ENCODE measurements around the gene GDPD3. TPM values are rescaled to one million over a fixed set of nuclear protein-coding genes. Genes with fewer than 3 reads are reported as not detected.
"Not testable (repeated sequence)": the region's sequence is repeated elsewhere in the genome, so short reads cannot be mapped to it uniquely, and the experiment has no call there.

The GDPD3 gene
- total RNA-seq, 2 donors from 2014 or later: 62.3 to 88.7 TPM

DNA sequence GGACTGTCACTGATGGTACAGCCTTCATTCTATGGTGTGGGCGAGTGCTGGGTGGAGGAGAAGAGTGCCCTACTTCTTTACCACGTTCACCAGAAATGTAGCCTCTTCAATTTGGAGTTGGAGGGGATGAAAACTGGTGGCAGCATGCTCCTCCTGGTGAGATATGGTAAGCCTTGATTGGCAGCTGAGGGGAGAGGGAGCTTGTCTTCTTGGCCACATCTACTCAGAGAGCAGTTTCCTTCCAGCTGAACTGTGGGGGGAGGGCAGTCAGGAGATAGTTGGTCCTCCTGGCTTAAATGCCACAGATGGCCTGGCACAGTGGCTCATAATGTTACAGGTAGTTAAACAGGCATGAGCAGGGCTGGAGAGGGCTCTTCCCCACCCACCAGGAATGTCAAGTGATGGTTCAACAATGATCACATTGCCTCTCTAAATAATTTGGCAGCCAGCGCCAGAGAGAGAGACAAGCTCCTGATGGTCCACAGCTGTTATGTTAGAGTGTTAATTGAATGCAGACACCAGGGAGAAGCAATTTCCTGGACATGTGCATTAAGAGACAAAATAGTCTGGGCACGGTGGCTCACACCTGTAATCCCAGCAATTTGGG is 18.6 kb upstream of the GDPD3 start:
- intact Hi-C loops (cut with DNase I, micrococcal nuclease): no loop called here
- ATAC-seq (no peak), DNase-seq (no peak)

DNA sequence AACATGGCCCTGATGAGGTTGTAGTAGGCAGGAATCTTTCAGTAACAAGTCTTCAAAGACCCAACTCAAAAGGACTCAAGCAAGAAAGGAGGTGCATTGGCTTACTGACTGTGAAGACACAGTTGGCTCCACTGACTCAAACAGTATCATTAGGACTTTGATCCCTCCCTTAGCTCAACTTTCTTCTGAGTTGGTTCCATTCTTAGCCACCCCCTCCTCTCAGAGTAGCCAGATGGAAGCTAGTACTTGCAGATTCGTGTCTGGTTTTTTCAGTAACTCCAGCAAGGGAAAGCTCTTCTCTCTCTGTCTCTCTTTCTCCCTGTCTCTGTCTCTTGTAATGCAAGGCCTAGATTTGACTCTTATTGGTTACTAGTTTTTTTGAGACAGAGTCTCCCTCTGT is 14.7 kb upstream of the GDPD3 start:
- DNase-seq (no peak), ATAC-seq (no peak)
- intact Hi-C loops (cut with DNase I, micrococcal nuclease): no loop called here

DNA sequence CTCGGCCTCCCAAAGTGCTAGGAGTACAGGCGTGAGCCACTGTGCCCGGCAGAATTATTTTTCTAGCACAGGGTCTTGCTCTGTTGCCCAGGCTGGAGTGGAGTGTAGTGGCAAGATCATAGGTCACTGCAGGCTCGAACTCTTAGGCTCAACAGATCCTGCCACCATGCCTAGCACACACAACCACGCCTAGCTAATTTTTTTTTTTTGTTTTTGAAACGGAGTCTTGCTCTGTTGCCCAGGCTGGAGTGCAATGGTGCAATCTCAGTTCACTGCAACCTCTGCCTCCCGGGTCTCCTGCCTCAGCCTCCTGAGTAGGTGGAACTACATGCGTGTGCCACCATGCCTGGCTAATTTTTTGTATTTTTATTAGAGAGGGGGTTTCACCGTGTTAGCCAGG is 12.4 kb upstream of the GDPD3 start:
- ATAC-seq; DNase-seq; intact Hi-C loops (cut with DNase I, micrococcal nuclease): not testable (repeated sequence)

DNA sequence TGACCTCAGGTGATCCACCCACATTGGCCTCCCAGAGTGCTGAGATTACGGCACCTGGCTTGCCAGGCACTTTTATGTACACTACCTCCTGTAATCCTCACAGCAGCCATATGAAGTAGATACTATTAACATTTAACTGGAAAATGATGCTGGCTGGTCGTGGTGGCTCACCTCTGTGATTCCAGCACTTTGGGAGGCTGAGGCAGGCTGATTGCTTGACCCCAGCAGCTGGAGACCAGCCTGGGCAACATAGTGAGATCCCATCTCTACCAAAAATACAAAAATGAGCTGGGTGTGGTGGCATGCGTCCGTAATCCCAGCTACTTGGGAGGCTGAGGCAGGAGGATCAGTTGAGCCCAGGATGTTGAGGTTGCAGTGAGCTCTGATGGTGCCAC is 11.6 kb upstream of the GDPD3 start:
- ATAC-seq (no peak), DNase-seq (no peak)

DNA sequence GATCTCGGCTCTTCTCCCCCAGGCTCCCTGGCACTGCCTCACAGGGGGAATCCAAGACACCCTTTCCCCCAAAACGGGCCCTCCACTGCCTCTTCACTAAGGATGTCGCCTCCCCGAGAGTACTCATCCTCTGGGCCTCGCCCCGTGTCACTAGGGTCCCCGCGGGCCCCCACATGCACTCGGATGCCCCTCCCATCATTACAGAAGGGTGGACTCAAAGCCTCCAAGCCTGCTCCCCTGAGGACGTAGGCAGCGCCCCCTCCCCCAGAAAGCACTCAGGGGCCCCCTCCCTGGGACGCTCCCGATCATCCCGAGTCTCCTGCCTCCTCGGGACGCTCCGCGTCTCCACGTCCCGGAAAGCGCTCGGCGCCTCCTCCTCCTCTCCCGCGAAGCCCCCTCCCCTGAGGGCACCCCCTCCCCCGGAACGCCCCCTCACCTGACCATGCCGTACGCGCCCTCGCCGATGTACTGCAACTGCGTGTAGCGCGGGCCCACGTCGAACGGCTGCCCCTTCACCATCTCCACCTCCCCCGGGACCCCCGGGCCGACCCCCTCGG is 9.3 kb upstream of the GDPD3 start:
- peak; percentile 9 for ATAC-seq
- intact Hi-C loops (cut with DNase I, micrococcal nuclease): no loop called here

More for the DNA sequence above, 11.6 kb upstream of the GDPD3 start:
- intact Hi-C loops (cut with DNase I, micrococcal nuclease): no loop called here

DNA sequence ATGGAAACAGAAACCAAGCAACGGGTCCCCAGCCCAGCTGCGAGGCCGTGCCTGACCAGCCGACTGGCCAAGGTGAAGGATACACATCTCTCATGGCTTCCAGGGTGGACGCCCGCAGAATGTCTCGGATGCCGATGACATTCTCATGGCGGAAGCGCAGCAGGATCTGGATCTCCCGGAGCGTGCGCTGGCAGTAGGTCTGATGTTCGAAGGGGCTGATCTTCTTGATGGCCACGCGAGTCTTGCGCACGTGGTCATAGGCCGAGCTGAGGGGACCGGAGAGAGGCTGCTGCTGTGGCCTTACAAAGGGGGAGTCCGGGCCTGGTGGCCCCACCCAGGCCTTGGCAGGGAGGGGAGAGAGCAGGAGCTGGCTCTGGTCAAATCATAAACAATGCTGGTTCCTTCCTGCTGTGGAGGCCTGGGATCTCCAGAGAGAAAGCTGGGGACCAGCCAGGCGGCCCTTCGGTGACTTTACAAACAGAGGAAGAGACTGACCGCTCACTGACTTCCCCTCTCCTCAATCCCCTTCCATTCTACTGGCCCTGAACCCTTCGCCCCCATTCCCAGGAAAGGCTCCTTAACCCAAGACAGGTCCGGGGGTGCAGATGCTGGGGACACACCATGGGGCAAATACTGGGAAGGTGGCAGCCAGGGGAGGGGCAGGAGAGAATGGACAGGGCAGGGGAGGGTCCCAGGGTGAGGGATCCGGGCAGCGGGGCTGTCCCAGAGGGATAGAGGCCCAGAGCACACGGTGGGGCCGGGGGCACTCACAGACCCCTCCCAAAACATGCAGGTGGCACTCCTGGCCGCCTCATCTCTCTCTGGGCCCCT is 8.6 kb upstream of the GDPD3 start:
- DNase-seq: peak; percentile 57 to 69
- intact Hi-C loops (cut with DNase I, micrococcal nuclease): no loop called here

More for the DNA sequence above, 9.3 kb upstream of the GDPD3 start:
- DNase-seq: peak; percentile 40 to 51

DNA sequence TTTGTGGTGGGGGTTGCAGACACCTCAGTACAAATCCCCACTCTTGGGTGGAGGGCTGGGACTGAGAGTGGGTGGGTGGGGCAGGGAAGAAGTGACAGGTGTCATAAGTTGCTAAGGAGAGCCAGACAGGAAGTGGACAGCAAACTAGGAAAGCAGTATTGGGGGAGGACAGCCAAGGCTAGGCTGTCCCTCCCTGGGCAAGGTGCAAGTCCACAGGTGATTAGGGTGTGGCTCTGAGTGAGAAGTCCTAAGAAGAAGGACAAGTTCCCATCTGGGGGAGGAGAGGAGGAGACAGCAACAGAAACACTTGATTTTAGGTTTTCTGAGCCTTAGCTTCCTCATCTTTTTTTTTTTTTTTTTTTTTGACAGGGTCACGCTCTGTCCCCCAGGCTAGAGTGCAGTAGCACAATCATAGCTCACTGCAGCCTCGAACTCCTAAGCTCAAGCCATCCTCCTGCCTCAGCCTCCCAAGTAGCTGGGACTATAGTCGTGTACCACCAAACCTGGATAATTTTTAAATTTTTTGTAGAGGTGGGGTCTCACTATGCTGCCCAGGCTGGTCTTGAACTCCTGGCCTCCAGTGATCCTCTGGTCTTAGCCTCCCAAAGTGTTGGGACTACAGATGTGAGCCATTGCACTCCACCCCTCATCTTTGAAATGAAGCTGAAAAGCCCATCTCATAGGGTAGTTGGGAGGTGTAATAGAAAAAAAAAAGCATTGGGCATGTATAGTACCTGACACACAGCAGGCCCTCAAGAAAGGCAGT is 7.2 kb upstream of the GDPD3 start:
- intact Hi-C loops (cut with DNase I, micrococcal nuclease): no loop called here
- DNase-seq: peak; percentile 69 to 92
- ATAC-seq: peak; percentile 67

More for the DNA sequence above, 8.6 kb upstream of the GDPD3 start:
- peak; percentile 28 for ATAC-seq

DNA sequence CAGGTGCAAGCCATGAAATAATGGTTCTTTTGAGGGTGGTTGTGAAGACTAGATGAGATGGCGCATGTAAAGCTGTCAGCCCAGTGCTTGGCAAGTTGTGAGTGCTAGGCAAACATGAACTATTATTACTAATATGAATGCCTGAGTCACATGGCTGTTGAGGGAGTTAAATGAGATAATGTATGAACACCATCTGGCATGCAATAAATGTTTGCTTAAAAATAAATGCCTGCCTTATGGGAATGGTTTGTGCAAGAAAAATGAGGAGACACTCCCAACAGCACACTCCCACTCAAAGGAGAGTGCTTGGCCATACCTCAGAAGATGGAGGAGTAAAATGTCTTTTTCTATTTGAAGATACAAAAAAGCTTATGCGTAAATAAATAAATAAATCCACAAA is 6.1 kb upstream of the GDPD3 start:
- ATAC-seq (no peak), DNase-seq (no peak)
- intact Hi-C loops (cut with DNase I, micrococcal nuclease): no loop called here

DNA sequence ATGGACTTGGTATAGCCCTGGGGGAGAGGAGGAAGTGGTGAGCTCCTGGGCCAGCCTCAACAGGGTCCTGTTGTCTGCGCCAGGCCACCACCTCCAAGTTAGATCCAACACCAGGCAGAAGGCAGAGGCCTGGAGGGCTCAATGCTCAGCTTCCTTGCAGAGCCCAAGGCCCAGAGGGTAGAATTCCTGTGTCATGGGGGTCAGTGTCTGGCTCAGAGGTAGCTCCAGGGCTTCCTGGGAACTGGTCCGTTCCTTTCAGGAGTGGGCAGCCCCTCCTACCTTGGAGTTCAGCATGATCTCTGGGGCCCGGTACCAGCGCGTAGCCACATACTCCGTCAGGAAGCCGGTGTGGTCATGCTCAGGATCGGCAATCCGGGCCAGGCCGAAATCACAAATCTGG is 4.4 kb upstream of the GDPD3 start:
- intact Hi-C loops (cut with DNase I, micrococcal nuclease): no loop called here
- DNase-seq (no peak), ATAC-seq (no peak)

DNA sequence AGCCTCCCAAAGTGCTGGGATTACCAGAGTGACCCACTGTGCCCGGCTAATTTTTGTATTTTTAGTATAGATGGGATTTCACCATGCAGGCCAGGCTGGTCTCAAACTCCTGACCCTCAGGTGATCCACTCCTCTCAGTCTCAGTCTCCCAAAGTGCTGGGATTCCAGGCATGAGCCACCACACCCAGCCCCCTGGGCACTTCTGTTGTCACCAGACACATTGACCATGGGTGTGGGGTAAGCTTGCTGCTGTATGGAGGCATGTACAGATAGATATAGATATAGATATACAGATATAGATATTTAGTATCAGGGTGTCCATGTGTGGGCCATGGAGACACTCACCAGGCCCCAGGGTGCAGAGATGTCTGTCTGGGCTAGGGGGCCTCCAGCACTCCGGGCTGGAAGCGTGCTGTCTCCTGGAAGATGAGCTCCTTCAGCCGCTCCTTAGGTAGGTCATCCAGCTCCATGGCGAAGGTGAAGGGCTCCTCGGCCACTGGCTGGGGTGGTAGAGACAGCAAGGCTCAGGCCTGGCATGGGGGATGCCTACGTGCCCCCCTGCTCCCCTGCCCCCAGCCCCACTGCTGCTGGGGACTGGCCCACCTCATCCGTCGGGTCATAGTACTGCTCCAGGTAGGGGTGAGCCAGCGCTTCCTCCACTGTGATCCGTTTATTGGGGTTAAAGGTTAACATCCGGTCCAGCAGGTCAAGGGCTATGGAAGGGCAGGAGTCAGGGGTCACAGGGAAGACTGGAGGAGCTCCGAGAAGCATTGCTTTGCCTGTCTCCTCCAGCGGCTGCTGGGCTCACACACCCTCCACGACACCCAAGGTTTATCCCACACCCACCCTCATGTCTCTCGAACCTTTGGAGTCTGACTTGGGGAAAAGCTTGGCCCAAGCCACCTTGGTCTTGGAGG is 3.2 kb upstream of the GDPD3 start:
- DNase-seq: no peak
- intact Hi-C loops (cut with DNase I, micrococcal nuclease): no loop called here
- ATAC-seq: no peak

DNA sequence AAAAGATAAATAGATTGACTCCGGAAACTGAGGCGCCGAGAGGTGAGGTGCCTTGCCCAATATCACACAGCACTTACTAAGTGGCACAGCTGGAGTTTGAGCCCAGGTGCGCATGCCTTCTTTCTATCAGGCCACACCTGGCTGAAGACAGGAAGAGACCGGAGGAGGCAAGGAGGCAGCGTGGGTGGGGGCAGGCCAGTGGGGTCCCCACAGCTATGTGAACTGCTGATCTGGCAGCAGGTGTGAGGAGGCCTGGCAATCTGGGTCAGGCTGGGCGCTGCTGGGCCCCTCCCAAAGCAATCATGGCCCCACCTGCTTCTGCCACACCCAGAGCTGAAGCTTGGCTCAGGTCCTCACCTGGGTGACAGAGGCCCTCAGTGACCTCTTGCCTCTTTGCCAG is 1.9 kb upstream of the GDPD3 start:
- peak; percentile 85 to 95 for DNase-seq
- intact Hi-C loops (cut with DNase I, micrococcal nuclease): no loop called here
- peak; percentile 75 for ATAC-seq

DNA sequence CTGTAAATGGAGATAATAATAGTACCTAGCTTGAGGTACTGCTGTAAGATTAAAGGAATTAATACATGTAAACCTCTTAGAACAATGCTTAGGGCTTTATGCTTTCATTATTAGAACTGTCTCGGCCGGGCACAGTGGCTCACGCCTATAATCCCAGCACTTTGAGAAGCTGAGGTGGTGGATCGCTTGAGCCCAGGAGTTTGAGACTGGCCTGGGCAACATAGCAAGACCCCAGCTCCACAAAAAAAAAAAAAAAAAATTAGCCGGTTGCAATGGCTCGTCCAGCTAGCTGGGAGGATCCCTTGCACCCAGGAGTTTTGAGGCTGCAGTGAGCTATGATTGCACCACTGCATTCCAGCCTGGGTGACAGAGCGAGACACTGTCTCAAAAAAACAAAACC is 1.5 kb upstream of the GDPD3 start:
- intact Hi-C loops (cut with DNase I, micrococcal nuclease); DNase-seq; ATAC-seq: not testable (repeated sequence)

DNA sequence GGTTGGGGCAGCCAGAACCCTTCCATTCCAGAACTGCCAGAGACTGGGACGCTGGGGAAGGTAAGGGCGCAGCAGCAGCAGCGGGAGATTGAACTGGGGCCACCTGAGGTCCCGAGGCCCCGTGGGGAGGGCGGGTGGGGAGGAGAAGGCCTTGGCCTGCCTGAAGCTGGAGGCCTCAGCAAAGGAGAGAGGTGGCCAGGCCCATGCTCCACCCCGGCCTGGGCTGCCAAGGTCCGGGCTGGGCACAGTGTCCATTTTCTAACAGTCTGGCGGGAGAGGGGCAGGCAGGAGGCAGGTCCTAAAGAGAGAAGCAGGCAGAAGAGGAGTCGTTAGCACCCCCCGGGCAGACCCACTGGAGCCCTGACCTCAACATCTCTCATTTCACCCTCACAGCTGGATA is 1.1 kb upstream of the GDPD3 start:
- intact Hi-C loops (cut with DNase I, micrococcal nuclease): no loop called here
- DNase-seq: no peak
- ATAC-seq: no peak

DNA sequence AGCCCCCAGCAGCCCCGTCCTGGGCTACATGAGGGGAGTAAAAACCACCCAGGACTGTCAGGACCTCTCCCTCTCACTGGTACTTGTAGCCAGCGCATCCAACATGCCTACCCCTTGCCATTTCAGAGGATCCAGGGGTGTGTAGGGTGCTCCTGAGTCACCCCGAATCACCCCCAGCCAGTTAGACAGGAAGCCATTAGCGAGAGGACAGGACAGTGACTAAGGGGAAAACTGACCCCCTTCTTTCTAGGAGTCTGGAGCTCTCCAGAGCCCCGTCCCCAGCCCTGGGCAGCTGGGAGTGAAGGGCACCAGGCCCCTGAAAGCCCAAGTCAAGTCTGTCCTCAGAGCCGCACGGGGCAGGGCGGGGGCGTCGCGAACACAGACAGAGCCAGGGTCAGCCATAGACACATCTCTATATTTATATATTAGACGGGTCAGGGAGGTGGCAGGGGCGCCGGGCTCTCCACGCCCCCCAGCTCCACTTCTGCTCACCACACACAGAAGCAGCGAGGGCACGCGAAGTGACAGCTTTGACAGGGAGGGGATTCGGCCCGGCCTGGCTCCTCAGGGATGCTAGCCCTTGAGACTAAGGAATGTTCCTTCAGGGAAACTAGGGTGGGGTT is 485 bp upstream of the GDPD3 start:
- DNase-seq: no peak
- intact Hi-C loops (cut with DNase I, micrococcal nuclease): no loop called here
- ATAC-seq: no peak

DNA sequence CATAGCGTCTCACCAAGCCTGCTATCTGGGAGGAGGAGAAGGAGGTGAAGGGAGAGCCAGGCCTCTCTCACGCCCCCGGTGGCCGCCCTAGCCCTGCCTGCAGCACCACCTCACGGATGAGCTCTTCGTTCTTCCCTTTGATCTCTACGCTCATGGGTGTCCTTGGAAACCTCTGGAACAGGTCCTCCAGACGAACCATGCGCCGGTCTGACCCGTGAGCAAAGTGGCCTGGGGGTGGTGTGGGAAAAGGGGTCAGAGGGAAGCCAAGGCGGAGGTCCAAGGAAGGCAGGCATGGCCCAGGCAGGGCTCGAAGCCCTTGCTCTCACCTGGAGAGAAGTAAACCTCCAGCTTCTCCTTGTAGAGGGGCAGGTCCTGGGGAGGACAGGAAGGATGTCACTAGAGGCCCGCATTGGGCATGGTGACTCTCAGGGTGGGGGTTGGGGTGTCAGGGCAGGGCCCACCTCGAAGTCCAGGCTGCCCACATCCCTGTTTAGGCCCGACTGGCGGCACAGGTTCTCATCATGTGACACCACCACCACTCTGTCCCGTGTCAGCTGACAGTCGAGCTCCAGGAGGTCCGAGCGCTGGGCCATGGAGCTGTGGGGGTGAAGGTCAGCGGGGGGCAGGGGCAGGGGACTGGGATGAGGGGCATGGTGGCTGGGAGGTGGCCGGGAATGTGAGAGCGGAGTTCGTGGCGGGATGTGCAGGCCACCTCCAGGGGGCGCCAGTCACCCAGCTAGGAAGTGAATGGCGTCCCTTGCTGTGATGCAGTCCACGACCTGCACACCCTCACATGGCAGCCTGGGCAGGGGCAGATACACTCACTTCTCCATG is 923 bp downstream of the GDPD3 start:
- ATAC-seq (peak; percentile 44), DNase-seq (peak; percentile 72 to 83)
- intact Hi-C loops (cut with DNase I, micrococcal nuclease): no loop called here

DNA sequence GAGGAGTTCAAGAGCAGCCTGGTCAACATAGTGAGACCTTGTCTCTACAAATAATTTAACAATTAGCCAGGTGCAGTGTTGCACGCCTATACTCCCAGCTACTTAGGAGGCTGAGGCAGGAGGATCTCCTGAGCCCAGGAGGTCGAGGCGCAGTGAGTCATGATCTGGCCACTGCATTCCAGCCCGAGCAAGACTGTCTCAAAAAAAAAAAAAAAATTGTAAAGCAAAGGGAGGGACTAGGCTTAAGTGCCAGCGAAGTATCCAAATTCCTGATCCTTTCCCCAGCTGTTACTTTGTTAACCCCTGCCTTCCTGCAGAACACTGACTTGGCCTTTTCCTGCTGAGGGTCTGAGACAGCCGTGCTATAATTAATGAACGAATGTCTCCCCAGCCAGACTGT is 2.7 kb downstream of the GDPD3 start:
- intact Hi-C loops (cut with DNase I, micrococcal nuclease): no loop called here
- ATAC-seq: no peak
- no peak for DNase-seq

All from left colon (tissue), 2 donors.